ENCODE measurements around the gene IL34.
"Not testable (repeated sequence)": the region's sequence is repeated elsewhere in the genome, so short reads cannot be mapped to it uniquely, and the experiment has no call there.

The IL34 gene

GRCh38 chr16:70632273-70632672 is 14.1 kb upstream of the IL34 start:
- no peak for DNase-seq

GRCh38 chr16:70633617-70634016 is 12.7 kb upstream of the IL34 start:
- DNase-seq = not testable (repeated sequence)

GRCh38 chr16:70634861-70635260 is 11.5 kb upstream of the IL34 start:
- DNase-seq = no peak

- no peak for DNase-seq
Observed at GRCh38 chr16:70635336-70636016, 10.9 kb upstream of the IL34 start.

GRCh38 chr16:70638814-70639792 is 7.3 kb upstream of the IL34 start:
- DNase-seq = no peak

GRCh38 chr16:70642633-70643032 is 3.7 kb upstream of the IL34 start:
- DNase-seq = no peak

DNA sequence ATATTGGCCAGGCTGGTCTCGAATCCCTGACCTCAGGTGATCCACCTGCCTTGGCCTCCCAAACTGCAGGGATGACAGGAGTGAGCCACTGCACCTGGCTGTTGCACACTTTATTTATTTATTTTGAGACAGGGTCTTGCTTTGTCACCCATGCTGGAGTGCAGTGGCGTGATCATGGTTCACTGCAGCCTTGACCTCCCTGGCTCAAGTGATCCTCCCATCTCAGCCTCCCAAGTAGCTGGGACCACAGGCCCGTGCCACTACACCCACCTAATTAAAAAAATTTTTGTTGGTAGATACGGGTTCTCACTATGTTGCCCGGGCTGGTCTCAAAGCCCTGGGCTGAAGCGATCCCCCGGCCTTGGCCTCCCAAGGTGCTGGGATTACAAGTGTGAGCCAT is 3.1 kb upstream of the IL34 start:
- DNase-seq = not testable (repeated sequence)

GRCh38 chr16:70644763-70645597 is 1.4 kb upstream of the IL34 start:
- no peak for DNase-seq

GRCh38 chr16:70647441-70648359 is 1.3 kb downstream of the IL34 start:
- no peak for DNase-seq

- no peak for DNase-seq
Observed at GRCh38 chr16:70648606-70649005, 2.2 kb downstream of the IL34 start.

GRCh38 chr16:70649300-70649699 is 2.9 kb downstream of the IL34 start:
- DNase-seq = no peak

DNA sequence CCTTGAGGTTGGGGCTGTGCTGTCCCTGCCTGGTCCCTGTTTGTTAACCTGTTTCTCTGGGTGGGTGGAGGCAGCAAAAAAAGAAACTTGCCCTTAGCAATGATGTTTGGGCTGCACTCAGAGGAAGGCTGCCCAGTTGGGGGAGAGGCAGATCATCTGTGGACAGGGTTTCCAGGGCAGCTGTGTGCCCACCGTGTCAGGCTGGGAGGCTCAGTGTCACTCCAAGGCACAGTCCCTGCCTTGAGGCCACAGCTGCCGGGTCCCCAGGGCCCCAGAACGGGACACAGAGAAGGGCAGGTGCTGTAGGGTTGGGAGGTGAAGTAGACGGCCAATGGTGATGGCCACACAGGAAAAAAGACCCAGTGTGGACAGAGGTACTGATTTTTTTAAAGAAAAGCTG is 3.9 kb downstream of the IL34 start:
- no peak for DNase-seq

GRCh38 chr16:70651524-70651923 is 5.2 kb downstream of the IL34 start:
- no peak for DNase-seq

DNA sequence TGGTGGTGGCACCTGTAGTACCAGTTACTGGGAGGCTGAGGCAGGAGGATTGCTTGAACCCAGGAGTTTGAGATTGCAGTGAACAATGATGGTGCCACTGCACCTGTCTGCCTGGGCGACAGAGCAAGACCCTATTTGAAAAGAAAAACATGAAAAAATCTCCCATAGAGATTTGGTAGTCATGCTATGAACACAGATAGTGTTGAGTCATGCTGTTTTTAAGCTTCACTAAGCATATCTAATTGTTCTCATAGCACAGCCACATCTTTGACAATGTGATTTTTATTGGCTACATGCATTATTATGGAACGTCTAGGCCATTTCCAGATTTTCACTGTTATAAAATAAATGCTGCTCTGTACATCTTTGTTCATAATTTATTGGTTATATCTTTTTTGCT is 6.0 kb downstream of the IL34 start:
- no peak for DNase-seq

GRCh38 chr16:70653406-70653805 is 7.0 kb downstream of the IL34 start:
- DNase-seq = no peak

- peak; percentile 71 for DNase-seq
Observed at GRCh38 chr16:70653809-70654771, 7.7 kb downstream of the IL34 start.

GRCh38 chr16:70656065-70656711 is 9.8 kb downstream of the IL34 start:
- no peak for DNase-seq

DNA sequence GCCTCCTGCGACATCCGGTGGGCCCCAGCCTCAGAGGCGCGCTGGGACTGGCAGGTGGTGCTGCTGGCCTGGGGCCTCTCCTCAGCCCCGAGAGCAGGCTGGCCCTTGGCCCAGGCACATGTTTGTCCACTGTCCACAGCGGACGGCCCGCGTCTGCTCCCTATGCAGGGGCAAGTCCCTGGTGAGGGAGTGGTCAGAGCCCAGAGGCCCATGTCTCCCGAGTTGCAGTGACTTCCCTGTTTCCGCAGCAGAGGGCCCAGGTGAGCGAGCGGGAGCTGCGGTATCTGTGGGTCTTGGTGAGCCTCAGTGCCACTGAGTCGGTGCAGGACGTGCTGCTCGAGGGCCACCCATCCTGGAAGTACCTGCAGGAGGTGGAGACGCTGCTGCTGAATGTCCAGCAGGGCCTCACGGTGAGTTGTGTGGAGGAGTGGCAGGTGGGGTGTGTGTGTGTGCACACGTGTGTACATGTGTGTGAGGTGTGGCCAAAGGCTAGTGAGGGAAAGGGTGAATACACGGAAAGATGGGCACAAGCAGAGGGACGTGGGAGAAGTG is 10.4 kb downstream of the IL34 start:
- no peak for DNase-seq

DNA sequence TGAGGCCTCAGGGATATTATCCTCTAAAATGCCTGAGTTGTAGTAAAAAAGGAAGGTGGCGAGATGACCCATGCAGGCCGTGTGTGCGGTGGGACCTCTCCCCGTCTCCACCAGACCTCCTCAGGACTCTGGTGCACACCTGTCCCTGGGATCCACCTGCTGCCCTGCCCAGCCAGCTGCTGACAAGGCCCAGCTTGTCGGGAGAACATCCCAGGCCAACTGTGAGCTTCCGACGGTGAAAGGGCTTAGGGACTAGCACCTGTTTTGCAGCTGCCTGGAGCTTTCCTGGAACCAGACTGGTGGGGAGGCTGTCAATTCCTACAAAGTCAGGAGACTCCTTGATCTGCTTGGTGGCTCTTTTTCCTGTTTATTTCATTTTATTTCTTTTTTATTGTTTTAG is 11.6 kb downstream of the IL34 start:
- DNase-seq = no peak

GRCh38 chr16:70658921-70659320 is 12.6 kb downstream of the IL34 start:
- DNase-seq = no peak

Measured in DMS 273 treated with DMSO at 0.1 percent for 48 hours (cell line).